NT2/D1 (cell line): ENCODE data around the gene KLHL15.
A peak's percentile ranks its signal among the peaks of the same experiment; 100 is the strongest.

ENCODE experiments used
- DNase-seq: peaks from one replicate; pipeline ENCODE4 v3.0.0-alpha.2; 2011; ENCODE audit warnings: low read depth, low spot score
- H3K27me3 ChIP-seq: 2 replicates; pipeline ENCODE4 v1.6.0; 2011; ENCODE audit warnings: mild to moderate bottlenecking; ENCODE audit not compliant: insufficient read length, insufficient read depth
- H3K36me3 ChIP-seq: 2 replicates; pipeline ENCODE4 v1.6.1; 2011; ENCODE audit warnings: mild to moderate bottlenecking, low read length, mixed read lengths; ENCODE audit not compliant: insufficient read depth, insufficient read length
- H3K4me1 ChIP-seq: 2 replicates; pipeline ENCODE4 v1.5.1; 2011; ENCODE audit not compliant: insufficient read depth, insufficient read length
- H3K4me3 ChIP-seq: 2 replicates; pipeline ENCODE4 v1.5.1; 2011; ENCODE audit warnings: low read depth; ENCODE audit not compliant: insufficient read length
- H3K9ac ChIP-seq: 2 replicates; pipeline ENCODE4 v1.6.0; 2011; ENCODE audit warnings: low read depth; ENCODE audit not compliant: insufficient read length
- H3K9me3 ChIP-seq: 2 replicates; pipeline ENCODE4 v1.5.1; 2011; ENCODE audit warnings: mild to moderate bottlenecking, low read length; ENCODE audit not compliant: insufficient read depth
- SUZ12 ChIP-seq: IDR thresholded peaks from 2 replicates; pipeline ENCODE4 v1.6.1; 2011; ENCODE audit not compliant: insufficient read length, insufficient read depth; ENCODE audit errors: extremely low read depth
- YY1 ChIP-seq: IDR thresholded peaks from 2 replicates; pipeline ENCODE4 v1.6.1; 2011; ENCODE audit not compliant: insufficient read length, insufficient read depth
- ZNF274 ChIP-seq: IDR thresholded peaks from 2 replicates; pipeline ENCODE4 v1.6.1; 2011; ENCODE audit warnings: mild to moderate bottlenecking, low read depth, low read length

KLHL15 gene

DNA sequence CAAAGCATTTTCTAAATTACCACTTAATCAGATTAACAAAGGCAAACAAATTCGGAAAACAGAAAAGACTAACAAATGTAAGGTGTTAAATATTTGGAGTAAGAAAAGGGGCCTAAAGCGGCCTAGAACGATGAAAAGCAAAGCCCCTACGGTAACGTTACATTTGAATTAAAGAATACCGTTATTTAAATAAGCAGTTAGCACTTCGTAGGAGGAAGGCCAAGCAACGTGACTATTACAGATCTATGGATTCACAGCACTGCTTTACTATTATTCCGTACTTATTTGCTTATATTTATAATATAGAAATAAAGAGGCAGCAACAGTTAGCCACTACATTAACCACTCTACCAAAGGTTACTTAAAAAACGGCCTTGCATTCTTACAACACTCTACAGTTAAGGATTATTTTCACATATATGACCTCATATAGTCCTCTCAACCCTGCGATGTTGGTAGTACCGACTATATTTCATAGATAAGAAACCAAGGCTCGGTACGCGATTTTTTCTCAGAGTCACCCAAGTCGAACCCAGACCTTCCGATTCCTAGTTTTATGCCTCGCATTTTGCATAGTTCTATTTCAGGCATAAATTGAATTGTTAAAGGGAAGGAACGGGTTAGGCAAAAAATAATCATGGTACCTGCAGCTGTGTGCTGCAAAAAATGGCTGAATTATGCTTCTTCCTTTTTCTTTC lies 2.9 kb downstream of the KLHL15 start:
- Histone ChIP-seq H3K9ac (peak overlapping the region; percentile 98), H3K4me3 (peak overlapping the region; percentile 72), H3K27me3 (no peaks in the 10 kb centered on the region), H3K36me3 (peaks cover 12% of the 10 kb centered on the region), H3K9me3 (no peaks in the 10 kb centered on the region), H3K4me1 (no peaks in the 10 kb centered on the region)
- no peak for DNase-seq
- no peak for TF ChIP-seq ZNF274
- no peak for TF ChIP-seq SUZ12
- TF ChIP-seq YY1 = no peak

DNA sequence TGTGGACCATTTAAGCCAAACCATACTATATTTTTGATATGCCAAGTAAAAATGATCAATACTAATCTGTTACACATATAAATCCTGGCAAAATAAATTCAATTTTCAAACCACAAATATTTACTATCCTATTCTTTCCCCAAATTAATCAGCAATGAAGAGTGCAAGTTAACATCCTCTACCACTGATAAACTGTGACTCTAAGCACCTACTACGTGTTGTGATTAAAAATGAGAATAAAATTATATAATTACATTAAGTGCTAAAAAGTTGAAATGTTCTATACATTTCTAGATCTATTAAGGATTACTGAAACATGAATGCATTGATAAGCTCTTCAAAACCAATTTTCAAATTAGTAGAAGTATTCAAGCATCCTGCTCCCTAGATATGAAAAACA lies 3.4 kb downstream of the KLHL15 start:
- TF ChIP-seq ZNF274 = no peak
- no peak for TF ChIP-seq YY1
- no peak for TF ChIP-seq SUZ12
- Histone ChIP-seq H3K9me3 (no peaks in the 10 kb centered on the region), H3K4me1 (no peaks in the 10 kb centered on the region), H3K9ac (peak overlapping the region; percentile 98), H3K36me3 (peaks cover 16% of the 10 kb centered on the region), H3K27me3 (no peaks in the 10 kb centered on the region), H3K4me3 (peak overlapping the region; percentile 72)
- DNase-seq = no peak

DNA sequence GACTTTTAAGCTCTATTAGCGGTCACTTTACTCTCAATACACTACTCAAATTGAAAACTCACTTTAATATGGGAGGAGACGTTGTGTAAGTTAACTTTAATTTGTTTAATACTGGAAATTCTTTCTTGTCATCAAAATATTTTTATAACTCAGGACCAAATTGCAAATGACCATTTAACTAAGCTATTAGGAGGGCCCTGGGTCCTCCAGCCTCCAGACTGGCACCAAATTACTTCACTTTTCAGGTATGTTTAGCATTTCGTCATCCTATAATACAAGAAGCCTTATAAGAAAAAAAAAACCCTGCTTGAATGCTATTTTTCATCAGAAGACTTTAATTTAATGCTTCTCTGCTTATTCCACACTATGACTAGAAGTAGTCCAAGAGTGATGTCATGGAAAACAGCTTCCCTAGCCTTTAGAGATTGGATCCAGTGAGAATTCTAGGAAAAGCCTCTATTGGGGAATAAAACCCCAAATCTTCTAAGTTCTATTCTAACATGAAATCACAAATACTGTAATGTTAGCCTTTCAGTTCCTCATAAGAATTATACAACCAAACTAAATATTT lies 6.6 kb downstream of the KLHL15 start:
- DNase-seq = no peak
- Histone ChIP-seq H3K27me3 (no peaks in the 10 kb centered on the region), H3K9me3 (no peaks in the 10 kb centered on the region), H3K36me3 (peaks cover 30% of the 10 kb centered on the region), H3K4me3 (no peak overlapping the region), H3K9ac (no peak overlapping the region), H3K4me1 (no peaks in the 10 kb centered on the region)
- TF ChIP-seq SUZ12 (no peak), YY1 (no peak), ZNF274 (no peak)

DNA sequence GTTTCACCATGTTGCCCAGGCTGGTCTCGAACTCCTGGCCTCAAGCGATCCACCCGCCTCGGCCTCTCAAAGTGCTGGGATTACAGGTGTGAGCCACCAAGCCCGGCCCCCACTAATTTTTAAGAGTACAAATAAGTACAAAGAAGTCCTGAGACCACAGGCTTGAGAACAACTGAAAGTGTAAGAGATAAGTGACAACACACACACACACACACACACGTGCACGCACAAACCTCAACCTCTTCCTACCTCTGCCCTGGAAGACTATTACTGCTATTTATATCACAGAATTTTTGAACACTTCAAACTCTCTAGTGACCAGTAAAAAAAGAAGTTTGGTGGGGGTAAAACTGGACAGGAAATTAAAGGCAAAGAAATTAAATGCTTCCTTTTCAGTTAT lies 7.5 kb downstream of the KLHL15 start:
- Histone ChIP-seq H3K4me1 (no peaks in the 10 kb centered on the region), H3K36me3 (peaks cover 30% of the 10 kb centered on the region), H3K27me3 (no peaks in the 10 kb centered on the region), H3K4me3 (no peak overlapping the region), H3K9ac (no peak overlapping the region), H3K9me3 (no peaks in the 10 kb centered on the region)
- no peak for TF ChIP-seq YY1
- no peak for TF ChIP-seq ZNF274
- TF ChIP-seq SUZ12 = no peak
- no peak for DNase-seq

DNA sequence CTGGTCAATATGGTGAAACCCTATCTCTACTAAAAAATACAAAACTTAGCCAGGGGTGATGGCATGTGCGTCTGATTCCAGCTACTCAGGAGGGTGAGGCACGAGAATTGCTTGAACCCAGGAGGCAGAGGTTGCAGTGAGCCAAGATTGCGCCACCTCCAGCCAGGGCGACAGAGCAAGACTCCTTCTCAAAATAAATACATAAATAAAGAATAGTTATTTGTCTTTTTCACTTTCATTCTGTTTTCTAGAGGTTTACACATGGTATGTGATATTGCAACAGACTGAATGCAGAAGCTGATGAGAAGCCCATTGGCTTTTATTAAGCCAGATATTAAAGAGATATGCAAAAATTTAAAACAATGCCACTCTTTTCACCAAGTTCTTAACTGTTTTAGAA lies 8.2 kb downstream of the KLHL15 start:
- Histone ChIP-seq H3K9ac (no peak overlapping the region), H3K4me3 (no peak overlapping the region), H3K27me3 (no peaks in the 10 kb centered on the region), H3K36me3 (peaks cover 33% of the 10 kb centered on the region), H3K9me3 (no peaks in the 10 kb centered on the region), H3K4me1 (no peaks in the 10 kb centered on the region)
- DNase-seq = no peak
- TF ChIP-seq SUZ12 (no peak), YY1 (no peak), ZNF274 (no peak)

DNA sequence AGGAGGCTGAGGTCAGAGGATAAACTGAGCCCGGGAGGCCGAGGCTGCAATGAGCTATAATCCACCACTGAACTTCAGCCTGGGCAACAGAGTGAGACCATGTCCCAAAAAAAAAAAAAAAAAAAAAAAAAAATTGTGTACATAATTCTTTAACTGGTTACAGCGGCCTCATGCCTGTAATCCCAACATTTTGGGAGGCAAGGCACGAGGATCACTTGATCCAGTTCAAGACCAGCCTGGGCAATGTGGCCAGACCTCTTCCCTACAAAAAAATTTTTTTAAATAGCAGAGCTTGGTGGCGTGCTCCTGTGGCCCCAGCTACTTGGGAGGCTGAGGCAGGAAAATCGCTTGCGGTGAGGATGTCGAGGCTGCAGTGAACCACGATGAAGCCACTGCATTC lies 9.3 kb downstream of the KLHL15 start:
- Histone ChIP-seq H3K4me1 (no peaks in the 10 kb centered on the region), H3K4me3 (no peak overlapping the region), H3K27me3 (no peaks in the 10 kb centered on the region), H3K36me3 (peaks cover 36% of the 10 kb centered on the region), H3K9ac (no peak overlapping the region), H3K9me3 (no peaks in the 10 kb centered on the region)
- no peak for TF ChIP-seq ZNF274
- no peak for TF ChIP-seq SUZ12
- TF ChIP-seq YY1 = no peak
- no peak for DNase-seq

DNA sequence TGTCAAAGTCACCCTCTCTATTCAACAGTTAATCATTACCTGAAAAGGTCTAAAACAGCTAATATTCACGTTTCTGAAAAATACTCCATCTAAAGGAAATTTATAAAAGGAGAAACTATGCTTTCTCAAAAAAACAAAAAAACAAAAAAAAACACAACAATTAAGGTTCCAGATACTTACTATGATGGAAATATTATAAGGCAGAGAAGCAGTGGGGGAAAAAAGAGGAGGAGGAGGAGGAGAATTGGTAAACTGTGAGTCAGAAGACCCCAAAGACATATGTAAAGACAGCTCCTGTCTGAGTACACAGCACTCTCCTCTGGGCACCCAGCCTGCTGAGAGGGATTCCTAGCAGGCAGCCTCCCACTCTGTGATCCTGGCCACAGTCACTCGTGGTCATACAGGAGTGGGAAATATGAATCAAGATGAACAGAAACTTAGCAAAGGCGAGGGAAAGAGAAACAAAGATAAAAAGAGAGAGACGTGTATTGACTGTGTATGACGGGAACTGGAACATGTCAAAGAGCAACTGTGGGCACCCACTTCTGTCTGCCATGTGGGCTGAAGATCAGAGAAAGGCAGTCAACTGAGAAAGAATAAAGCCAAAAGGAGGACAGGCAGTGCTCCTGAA lies 12.5 kb downstream of the KLHL15 start:
- H3K9ac ChIP-seq = no peak overlapping the region
- no peaks in the 10 kb centered on the region for H3K9me3 ChIP-seq
- H3K4me3 ChIP-seq = no peak overlapping the region
- no peaks in the 10 kb centered on the region for H3K27me3 ChIP-seq
- H3K4me1 ChIP-seq = no peaks in the 10 kb centered on the region
- H3K36me3 ChIP-seq = peaks cover 36% of the 10 kb centered on the region
- no peak for DNase-seq
- TF ChIP-seq SUZ12 (no peak), ZNF274 (no peak), YY1 (no peak)
